ENCODE data around the gene NFIX. TPM values are rescaled to one million over a fixed set of nuclear protein-coding genes. Genes with fewer than 3 reads are reported as not detected.

NFIX gene
- total and polyA plus RNA-seq, 4 donors = 26.0 to 190 (median 89.6) TPM

DNA sequence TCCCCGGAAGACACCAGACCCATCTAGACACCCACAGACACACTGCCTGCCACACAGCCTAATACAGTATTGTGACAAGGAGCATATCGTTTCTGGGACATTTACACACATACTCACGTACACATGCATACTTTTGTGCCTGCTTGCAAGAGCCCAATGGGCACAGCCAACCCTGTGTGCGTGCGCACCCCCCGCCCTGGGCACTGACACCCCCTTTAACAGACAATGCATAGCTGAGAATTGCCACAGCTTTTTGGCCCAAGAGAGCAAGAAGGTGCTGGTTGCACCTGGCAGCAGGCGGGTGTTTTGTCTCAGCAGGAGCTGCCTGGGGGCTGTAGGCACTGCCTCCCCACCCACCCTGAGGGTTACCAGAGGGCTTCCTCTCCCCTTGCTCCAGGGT lies 1.7 kb upstream of the NFIX start:
- H3K4me3 ChIP-seq = no peak overlapping the region
- TF ChIP-seq, protein P1, sequence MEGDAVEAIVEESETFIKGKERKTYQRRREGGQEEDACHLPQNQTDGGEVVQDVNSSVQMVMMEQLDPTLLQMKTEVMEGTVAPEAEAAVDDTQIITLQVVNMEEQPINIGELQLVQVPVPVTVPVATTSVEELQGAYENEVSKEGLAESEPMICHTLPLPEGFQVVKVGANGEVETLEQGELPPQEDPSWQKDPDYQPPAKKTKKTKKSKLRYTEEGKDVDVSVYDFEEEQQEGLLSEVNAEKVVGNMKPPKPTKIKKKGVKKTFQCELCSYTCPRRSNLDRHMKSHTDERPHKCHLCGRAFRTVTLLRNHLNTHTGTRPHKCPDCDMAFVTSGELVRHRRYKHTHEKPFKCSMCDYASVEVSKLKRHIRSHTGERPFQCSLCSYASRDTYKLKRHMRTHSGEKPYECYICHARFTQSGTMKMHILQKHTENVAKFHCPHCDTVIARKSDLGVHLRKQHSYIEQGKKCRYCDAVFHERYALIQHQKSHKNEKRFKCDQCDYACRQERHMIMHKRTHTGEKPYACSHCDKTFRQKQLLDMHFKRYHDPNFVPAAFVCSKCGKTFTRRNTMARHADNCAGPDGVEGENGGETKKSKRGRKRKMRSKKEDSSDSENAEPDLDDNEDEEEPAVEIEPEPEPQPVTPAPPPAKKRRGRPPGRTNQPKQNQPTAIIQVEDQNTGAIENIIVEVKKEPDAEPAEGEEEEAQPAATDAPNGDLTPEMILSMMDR (IDR thresholded peaks at IDR 0.05; ENCODE audit: control extremely low read depth, extremely low read depth) = no peak
- H3K9me3 ChIP-seq (ENCODE audit: control insufficient read depth in 4 of 4, insufficient read depth in 3 of 4, low read length in 3 of 4) = peaks cover 0 to 2% (median 0%) of the 10 kb centered on the region in 4 donors
- no peak overlapping the region for H3K9ac ChIP-seq (ENCODE audit: insufficient read depth in 1 of 2, low read length in 2 of 2)
- peaks cover 0 to 2% (median 0%) of the 10 kb centered on the region in 3 donors for H3K27me3 ChIP-seq (ENCODE audit: control insufficient read depth in 3 of 3, insufficient read depth in 3 of 3, low read length in 2 of 3)
- 93 to 97% methylated on average over 7 of the region's 7 CpGs for WGBS, 2 donors
- no peak overlapping the region for H3K27ac ChIP-seq (ENCODE audit: low read depth in 1 of 2, low read length in 1 of 2)
- DNase-seq (no peak), ATAC-seq (ENCODE audit: insufficient read depth, low FRiP score) (no peak)
- peaks cover 0 to 2% (median under 1%) of the 10 kb centered on the region in 4 donors for H3K36me3 ChIP-seq (ENCODE audit: control insufficient read depth in 4 of 4, insufficient read depth in 4 of 4, low read length in 4 of 4)
- peaks cover 0 to 26% (median 18%) of the 10 kb centered on the region in 5 donors for H3K4me1 ChIP-seq (ENCODE audit: control insufficient read depth in 5 of 5, insufficient read depth in 5 of 5, low read length in 5 of 5)

DNA sequence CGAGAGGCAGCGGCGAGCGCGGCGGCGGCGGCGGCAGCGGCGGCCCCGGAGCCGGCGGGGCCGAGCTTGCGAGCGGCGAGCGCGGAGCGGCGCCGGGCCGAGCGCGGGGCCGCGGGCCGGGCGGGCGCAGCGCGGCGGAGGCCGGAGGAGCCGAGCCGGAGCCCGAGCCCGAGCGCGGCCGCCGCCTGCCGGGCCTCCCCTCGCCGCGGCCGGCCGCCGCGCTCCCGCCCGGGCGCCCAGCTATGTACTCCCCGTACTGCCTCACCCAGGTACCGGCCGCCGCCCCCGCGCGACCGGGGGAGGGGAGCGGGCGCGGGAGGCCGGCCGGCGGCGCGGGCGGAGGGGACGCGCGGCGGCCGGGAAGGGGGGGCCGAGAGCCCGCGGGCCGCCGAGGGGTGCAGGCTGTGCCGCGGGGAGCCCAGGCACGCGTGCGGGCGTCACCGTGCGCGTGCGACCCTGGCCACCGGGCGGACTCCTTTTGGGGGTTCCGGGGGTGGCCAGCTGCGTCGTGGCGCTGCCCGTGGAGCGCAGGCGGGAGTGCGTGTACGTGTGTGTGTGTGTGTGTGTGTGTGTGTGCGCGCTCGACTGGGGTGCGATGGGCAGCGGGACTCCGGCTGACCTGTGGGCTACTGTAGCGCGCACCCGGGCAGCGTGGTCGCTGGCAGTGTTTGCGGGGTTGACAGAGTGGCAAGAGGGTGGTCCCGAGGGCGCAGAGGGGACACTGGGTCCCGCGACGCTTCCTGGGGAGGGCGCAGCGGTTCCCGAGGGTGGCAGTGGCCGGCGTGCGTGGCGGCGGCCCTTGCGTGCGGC lies 526 bp downstream of the NFIX start:
- 1% methylated on average over 53 to 129 of the region's 129 CpGs for WGBS, 2 donors
- peaks cover 0 to 10% (median 1%) of the 10 kb centered on the region in 4 donors for H3K36me3 ChIP-seq (ENCODE audit: control insufficient read depth in 4 of 4, insufficient read depth in 4 of 4, low read length in 4 of 4)
- TF ChIP-seq, protein P1 (IDR thresholded peaks at IDR 0.05; ENCODE audit: control extremely low read depth, extremely low read depth) = no peak
- H3K4me3 ChIP-seq = peak overlapping the region; percentile 84
- DNase-seq (no peak), ATAC-seq (ENCODE audit: insufficient read depth, low FRiP score) (peak; percentile 28)
- peak overlapping the region; percentile 25 to 55 for H3K9ac ChIP-seq (ENCODE audit: insufficient read depth in 1 of 2, low read length in 2 of 2)
- H3K27ac ChIP-seq (ENCODE audit: low read depth in 1 of 2, low read length in 1 of 2) = peak overlapping the region; percentile 74 to 96
- peaks cover 0 to 2% (median 0%) of the 10 kb centered on the region in 3 donors for H3K27me3 ChIP-seq (ENCODE audit: control insufficient read depth in 3 of 3, insufficient read depth in 3 of 3, low read length in 2 of 3)
- peaks cover 0 to 32% (median 21%) of the 10 kb centered on the region in 5 donors for H3K4me1 ChIP-seq (ENCODE audit: control insufficient read depth in 5 of 5, insufficient read depth in 5 of 5, low read length in 5 of 5)
- H3K9me3 ChIP-seq (ENCODE audit: control insufficient read depth in 4 of 4, insufficient read depth in 3 of 4, low read length in 3 of 4) = peaks cover 0 to 2% (median 0%) of the 10 kb centered on the region in 4 donors

DNA sequence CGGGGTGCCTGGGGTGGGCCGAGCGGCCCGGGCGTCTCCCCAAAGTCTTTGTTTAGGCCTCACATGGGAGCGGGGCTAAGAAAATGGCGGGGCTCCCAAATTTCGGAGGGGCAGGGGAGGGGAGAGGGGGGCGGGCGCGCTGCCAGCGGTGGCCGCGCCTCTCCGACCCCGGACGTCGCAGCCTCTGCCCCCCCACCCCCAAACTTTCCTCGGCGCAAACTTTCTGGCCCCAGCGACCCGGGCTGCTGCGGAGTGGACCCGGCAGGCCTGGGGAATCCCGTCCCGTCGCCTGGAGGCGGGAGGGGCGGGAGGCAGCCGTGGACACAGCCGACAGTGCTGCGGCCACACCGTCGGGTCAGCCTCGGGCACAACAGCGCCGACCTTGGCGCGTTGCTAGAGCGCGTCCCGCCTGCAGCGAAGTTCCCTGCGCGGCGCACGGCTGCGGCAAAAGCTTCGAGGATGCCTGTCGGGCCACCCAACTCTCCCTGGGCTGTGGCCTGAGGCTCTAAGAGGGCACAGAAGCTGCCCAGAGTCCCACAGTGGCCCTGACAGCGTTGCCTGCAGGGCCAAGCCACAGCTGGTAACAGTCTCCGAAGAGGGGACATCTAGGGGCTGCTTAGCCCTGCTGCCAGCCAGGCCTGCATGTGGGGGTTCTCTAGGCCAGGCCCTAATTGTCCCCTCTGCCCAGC lies 1.3 kb downstream of the NFIX start:
- H3K27ac ChIP-seq (ENCODE audit: low read depth in 1 of 2, low read length in 1 of 2) = peak overlapping the region; percentile 74 to 96
- WGBS, 2 donors = 16 to 25% methylated on average over 47 to 52 of the region's 52 CpGs

More for the DNA sequence above, 1.3 kb downstream of the NFIX start:
- peaks cover 0 to 2% (median 0%) of the 10 kb centered on the region in 3 donors for H3K27me3 ChIP-seq (ENCODE audit: control insufficient read depth in 3 of 3, insufficient read depth in 3 of 3, low read length in 2 of 3)
- TF ChIP-seq, protein P1 (IDR thresholded peaks at IDR 0.05; ENCODE audit: control extremely low read depth, extremely low read depth) = no peak
- H3K9ac ChIP-seq (ENCODE audit: insufficient read depth in 1 of 2, low read length in 2 of 2) = peak overlapping the region; percentile 25 to 42
- H3K9me3 ChIP-seq (ENCODE audit: control insufficient read depth in 4 of 4, insufficient read depth in 3 of 4, low read length in 3 of 4) = peaks cover 0 to 2% (median 0%) of the 10 kb centered on the region in 4 donors
- H3K36me3 ChIP-seq (ENCODE audit: control insufficient read depth in 4 of 4, insufficient read depth in 4 of 4, low read length in 4 of 4) = peaks cover 0 to 10% (median 4%) of the 10 kb centered on the region in 4 donors
- peaks cover 0 to 40% (median 27%) of the 10 kb centered on the region in 5 donors for H3K4me1 ChIP-seq (ENCODE audit: control insufficient read depth in 5 of 5, insufficient read depth in 5 of 5, low read length in 5 of 5)
- DNase-seq (peak; percentile 62 to 72 (median 64)), ATAC-seq (ENCODE audit: insufficient read depth, low FRiP score) (peak; percentile 16)
- peak overlapping the region; percentile 84 for H3K4me3 ChIP-seq
